Smooth muscle cell (in vitro differentiated cells): Measurements from ENCODE around the gene MLF2. TPM values are rescaled to one million over a fixed set of nuclear protein-coding genes. Genes with fewer than 3 reads are reported as not detected.

Source experiments
- DNase-seq: peaks from one replicate; lab custom pipeline; 2025; ENCODE audit not compliant: unreplicated experiment; lab: John Stamatoyannopoulos, UW
- H2AFZ ChIP-seq: fragments of 200-600 bp; sonication (generic); 2 replicates; pipeline ENCODE4 v1.6.0; 2016; ENCODE audit warnings: antibody characterized with exemption, low read depth, mild to moderate bottlenecking
- H3F3A ChIP-seq: fragments of 200-600 bp; sonication (generic); 2 replicates; pipeline ENCODE4 v1.6.0; 2017; ENCODE audit warnings: antibody characterized with exemption, low read depth
- H3K27ac ChIP-seq: fragments of 200-600 bp; sonication (generic); 2 replicates; pipeline ENCODE4 v1.5.1; 2016; ENCODE audit warnings: low read depth, mild to moderate bottlenecking
- H3K27me3 ChIP-seq: fragments of 200-600 bp; sonication (generic); 2 replicates; pipeline ENCODE4 v1.6.1; 2016; ENCODE audit warnings: low read depth, mild to moderate bottlenecking
- H3K36me3 ChIP-seq: fragments of 200-600 bp; sonication (generic); 2 replicates; pipeline ENCODE4 v1.5.1; 2016; ENCODE audit warnings: low read depth
- H3K4me1 ChIP-seq: fragments of 200-600 bp; sonication (generic); 2 replicates; pipeline ENCODE4 v1.5.1; 2016; ENCODE audit warnings: low read depth
- H3K4me2 ChIP-seq: fragments of 200-600 bp; sonication (generic); 2 replicates; pipeline ENCODE4 v1.6.0; 2016; ENCODE audit warnings: mild to moderate bottlenecking
- H3K4me3 ChIP-seq: fragments of 200-600 bp; sonication (generic); 2 replicates; pipeline ENCODE4 v1.5.1; 2016; ENCODE audit warnings: mild to moderate bottlenecking
- H3K79me2 ChIP-seq: fragments of 200-600 bp; sonication (generic); 2 replicates; pipeline ENCODE4 v1.6.0; 2016; ENCODE audit warnings: low read depth, mild to moderate bottlenecking
- H3K9ac ChIP-seq: fragments of 200-600 bp; sonication (generic); 2 replicates; pipeline ENCODE4 v1.6.0; 2016; ENCODE audit warnings: low read depth
- H3K9me3 ChIP-seq: fragments of 200-600 bp; sonication (generic); replicated peaks from 2 replicates; pipeline ENCODE4 v1.5.1; 2016; ENCODE audit warnings: low read depth
- H4K20me1 ChIP-seq: fragments of 200-600 bp; sonication (generic); 2 replicates; pipeline ENCODE4 v1.6.0; 2016; ENCODE audit warnings: low read depth
- WGBS: methylation state at CpG from one replicate; pipeline ENCODE4 v1.1.7; 2016; ENCODE audit warnings: low lambda C conversion rate; 5-methylcytosine and 5-hydroxymethylcytosine counted together
- polyA plus RNA-seq: library from polyadenylated mRNA; unstranded; fragments of >200 nt; fragmentation: Nextera tagmentation; extraction: Ambion mirVana; gene quantifications from 2 replicates; pipeline ENCODE4 v1.2.1, GENCODE V29; 2016
- total RNA-seq: library from RNA; depleted of rRNA; stranded (reverse); fragments of >200 nt; gene quantifications from 2 replicates; pipeline ENCODE4 v1.2.3, GENCODE V29; 2014
- TF ChIP-seq, protein P1 (sequence below): fragments of 200-600 bp; sonication (generic); IDR thresholded peaks from 2 replicates; pipeline ENCODE4 v1.5.1; 2017; ENCODE audit warnings: borderline replicate concordance, mild to moderate bottlenecking, antibody characterized with exemption; ENCODE audit not compliant: insufficient read depth, poor library complexity, severe bottlenecking

Gene MLF2
- total and polyA plus RNA-seq, 2 experiments from 2014 or later: 185 to 381 TPM

DNA sequence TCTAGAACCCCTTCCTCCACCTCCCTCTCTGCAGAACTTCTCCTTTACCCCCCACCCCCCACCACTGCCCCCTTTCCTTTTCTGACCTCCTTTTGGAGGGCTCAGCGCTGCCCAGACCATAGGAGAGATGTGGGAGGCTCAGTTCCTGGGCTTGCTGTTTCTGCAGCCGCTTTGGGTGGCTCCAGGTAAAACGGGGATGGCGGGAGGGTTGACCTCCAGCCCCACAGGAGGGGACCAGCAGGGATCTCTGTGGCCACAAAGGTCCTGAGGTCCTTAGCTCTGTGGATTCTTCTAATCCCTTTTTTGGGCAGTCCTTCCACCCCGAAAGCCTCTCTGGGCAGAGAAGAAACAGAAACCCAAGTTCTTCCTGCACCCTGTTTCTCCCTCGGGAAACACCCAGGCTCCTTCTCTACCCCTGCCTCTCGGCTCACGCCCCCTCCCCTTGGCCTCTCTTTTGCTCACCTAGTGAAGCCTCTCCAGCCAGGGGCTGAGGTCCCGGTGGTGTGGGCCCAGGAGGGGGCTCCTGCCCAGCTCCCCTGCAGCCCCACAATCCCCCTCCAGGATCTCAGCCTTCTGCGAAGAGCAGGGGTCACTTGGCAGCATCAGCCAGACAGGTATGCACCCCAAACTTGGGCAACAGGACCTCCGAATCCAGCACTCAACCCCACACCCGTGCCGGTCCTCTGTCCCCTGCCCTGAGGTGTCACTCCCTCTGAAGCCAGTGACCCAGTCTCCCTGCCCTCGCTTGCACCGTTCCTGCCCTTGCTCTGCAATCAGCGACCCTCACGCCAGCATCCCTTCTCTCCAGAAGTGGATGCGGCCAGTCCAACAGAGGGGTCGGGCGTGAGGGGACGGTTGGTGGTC is 20.0 kb upstream of the MLF2 start:
- TF ChIP-seq, protein P1, sequence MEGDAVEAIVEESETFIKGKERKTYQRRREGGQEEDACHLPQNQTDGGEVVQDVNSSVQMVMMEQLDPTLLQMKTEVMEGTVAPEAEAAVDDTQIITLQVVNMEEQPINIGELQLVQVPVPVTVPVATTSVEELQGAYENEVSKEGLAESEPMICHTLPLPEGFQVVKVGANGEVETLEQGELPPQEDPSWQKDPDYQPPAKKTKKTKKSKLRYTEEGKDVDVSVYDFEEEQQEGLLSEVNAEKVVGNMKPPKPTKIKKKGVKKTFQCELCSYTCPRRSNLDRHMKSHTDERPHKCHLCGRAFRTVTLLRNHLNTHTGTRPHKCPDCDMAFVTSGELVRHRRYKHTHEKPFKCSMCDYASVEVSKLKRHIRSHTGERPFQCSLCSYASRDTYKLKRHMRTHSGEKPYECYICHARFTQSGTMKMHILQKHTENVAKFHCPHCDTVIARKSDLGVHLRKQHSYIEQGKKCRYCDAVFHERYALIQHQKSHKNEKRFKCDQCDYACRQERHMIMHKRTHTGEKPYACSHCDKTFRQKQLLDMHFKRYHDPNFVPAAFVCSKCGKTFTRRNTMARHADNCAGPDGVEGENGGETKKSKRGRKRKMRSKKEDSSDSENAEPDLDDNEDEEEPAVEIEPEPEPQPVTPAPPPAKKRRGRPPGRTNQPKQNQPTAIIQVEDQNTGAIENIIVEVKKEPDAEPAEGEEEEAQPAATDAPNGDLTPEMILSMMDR: no peak
- H4K20me1 ChIP-seq: peaks cover 34% of the 10 kb centered on the region
- H3K4me3 ChIP-seq: peak overlapping the region; percentile 31
- H3K79me2 ChIP-seq: peaks cover 10% of the 10 kb centered on the region
- no peak overlapping the region for H2AFZ ChIP-seq
- H3K27me3 ChIP-seq: peaks cover 7% of the 10 kb centered on the region
- peak overlapping the region; percentile 77 for H3K4me2 ChIP-seq
- H3K27ac ChIP-seq: no peak overlapping the region
- no peak overlapping the region for H3K9ac ChIP-seq
- WGBS: 57% methylated on average over 20 of the region's 21 CpGs
- H3K36me3 ChIP-seq: no peaks in the 10 kb centered on the region
- H3K9me3 ChIP-seq: no peaks in the 10 kb centered on the region
- DNase-seq: no peak
- peaks cover 5% of the 10 kb centered on the region for H3F3A ChIP-seq
- peaks cover 40% of the 10 kb centered on the region for H3K4me1 ChIP-seq

DNA sequence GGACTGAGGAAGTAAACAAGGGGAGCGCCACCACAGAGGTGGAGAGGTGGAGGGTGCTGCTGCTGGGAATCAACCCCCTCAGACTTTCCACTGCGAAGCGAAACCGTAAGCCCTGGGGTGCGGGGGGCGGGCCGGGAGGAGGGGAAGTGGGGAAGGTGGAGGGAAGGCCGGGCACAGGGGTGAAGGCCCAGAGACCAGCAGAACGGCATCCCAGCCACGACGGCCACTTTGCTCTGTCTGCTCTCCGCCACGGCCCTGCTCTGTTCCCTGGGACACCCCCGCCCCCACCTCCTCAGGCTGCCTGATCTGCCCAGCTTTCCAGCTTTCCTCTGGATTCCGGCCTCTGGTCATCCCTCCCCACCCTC is 19.4 kb upstream of the MLF2 start, which contains the start of gene LAG3:
TSS of gene LAG3 (plus strand) at position 190 of the 365 bp plus-strand sequence. CDS start 333 bp downstream, outside the sequence.
- no peak within 1 kb of the TSS for H2AFZ ChIP-seq
- H3K4me2 ChIP-seq: peak within 1 kb of the TSS; percentile 77
- peaks cover 40% of the 10 kb centered on the region for H3K4me1 ChIP-seq

DNA sequence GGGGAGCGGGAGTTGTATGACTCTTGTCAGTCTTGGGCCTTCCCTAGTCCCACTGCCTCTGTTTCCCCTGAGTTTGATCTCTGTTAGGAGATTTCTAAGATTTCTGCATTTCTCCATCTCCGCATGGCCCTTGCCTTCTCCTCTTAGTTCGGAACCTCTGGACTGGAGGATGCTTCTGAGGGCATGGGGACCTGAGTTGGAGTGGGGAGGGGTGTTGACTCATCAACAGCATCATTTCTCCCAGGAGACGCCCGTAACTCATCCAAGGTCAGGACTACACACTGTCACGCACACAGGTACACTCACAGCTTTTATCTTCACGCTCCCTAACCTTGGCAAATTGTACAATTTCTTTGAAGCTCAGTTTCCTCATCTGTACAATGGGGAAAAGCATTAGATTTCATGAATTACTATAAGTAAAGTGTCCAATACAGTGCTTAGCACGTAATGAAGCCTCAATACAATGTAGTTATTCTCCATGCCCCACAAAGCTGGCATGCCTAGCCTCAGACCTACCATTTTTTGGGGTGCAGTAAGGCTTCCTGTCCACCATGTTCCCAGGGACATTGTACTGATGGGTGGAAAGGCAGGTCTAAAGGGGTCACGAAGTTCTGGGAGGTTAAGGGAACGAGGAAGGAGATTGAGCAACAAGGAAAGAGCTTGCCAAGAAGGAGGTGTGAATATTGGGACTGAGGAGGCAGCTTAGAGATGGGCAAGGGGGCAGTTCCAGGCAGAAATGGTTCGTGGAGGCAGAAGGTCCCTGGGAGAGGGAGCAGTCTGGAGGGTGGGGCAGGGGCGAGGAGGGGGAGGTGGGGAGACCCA is 18.8 kb upstream of the MLF2 start:
- Histone ChIP-seq H3K4me2 (no peak overlapping the region), H4K20me1 (peaks cover 46% of the 10 kb centered on the region), H3K79me2 (peaks cover 22% of the 10 kb centered on the region), H3K9ac (no peak overlapping the region), H2AFZ (no peak overlapping the region), H3K27ac (no peak overlapping the region), H3K27me3 (peaks cover 7% of the 10 kb centered on the region), H3K9me3 (no peaks in the 10 kb centered on the region), H3K36me3 (no peaks in the 10 kb centered on the region), H3K4me1 (peaks cover 40% of the 10 kb centered on the region), H3K4me3 (no peak overlapping the region), H3F3A (peaks cover 9% of the 10 kb centered on the region)
- 83% methylated on average over 11 of the region's 12 CpGs for WGBS
- DNase-seq: no peak
- TF ChIP-seq, protein P1: no peak

More for the DNA sequence above, 19.4 kb upstream of the MLF2 start, which contains the start of gene LAG3:
- Histone ChIP-seq H3K9me3 (no peaks in the 10 kb centered on the region), H3K36me3 (no peaks in the 10 kb centered on the region), H3F3A (peaks cover 5% of the 10 kb centered on the region), H3K4me3 (peak within 1 kb of the TSS; percentile 31), H3K27ac (no peak within 1 kb of the TSS), H4K20me1 (peaks cover 40% of the 10 kb centered on the region), H3K27me3 (peaks cover 7% of the 10 kb centered on the region), H3K79me2 (peaks cover 16% of the 10 kb centered on the region), H3K9ac (no peak within 1 kb of the TSS)
- 33% methylated on average over 6 of the region's 15 CpGs for WGBS
- no peak for DNase-seq
- TF ChIP-seq, protein P1: no peak
